ENCODE data around the gene ANKS6. TPM values are rescaled to one million over a fixed set of nuclear protein-coding genes. Genes with fewer than 3 reads are reported as not detected.

The ANKS6 gene
- total RNA-seq, 1 experiment from 2014 or later: 43.7 TPM

DNA sequence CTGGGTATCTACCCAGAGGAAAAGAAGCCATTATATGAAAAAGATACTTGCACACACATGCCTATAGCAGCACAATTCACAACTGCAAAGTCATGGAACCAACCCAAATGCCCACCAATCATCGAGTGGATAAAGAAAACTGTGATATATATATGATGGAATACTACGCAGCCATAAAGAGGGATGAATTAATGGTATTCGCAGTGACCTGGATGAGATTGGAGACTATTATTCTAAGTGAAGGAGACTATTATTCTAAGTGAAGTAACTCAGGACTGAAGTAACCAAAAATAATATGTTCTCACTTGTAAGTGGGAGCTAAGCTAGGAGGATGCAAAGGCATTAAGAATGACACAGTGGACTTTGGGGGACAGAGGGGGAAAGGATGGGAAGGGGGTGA, 57.6 kb downstream of the ANKS6 start:
- DNase-seq (ENCODE audit: low spot score): no peak

DNA sequence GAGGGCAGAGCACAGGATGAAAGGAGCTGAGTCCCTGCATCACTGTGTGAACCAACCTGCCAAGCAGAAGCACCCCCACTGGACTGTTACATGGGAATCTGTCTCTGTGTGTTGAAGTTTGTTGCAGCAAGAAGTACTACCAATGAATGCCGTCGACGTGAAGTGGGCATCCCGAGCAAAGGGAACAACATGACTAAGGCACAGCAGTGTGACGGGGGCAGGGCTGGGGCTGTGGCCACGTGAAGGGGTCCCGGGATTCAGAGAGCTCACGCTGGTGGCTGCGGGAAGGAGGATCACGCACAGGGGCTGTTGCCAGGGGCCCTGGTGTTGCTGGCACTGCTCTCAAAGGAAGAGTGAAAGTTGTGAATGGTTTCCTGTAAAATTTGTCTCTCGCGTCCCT, 60.1 kb downstream of the ANKS6 start:
- no peak for DNase-seq (ENCODE audit: low spot score)

DNA sequence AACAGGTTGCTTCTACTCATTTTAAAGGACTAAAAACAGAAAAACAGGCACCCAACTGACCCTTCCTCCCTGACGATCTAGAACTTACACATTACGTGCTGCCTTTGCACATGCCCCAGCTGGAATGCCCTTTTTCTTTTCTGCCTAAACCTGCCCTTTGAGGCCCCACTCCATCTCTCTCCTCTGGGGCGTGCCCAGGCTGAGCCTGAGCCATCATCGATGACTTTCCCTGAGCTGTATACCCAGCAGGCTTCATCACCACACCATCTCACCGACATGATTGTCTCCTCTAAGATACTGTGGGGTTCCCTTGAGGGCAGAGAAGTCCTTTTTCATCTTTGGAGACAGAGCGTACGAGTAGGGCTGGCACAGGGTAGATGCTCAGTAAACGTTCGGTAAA, 63.6 kb downstream of the ANKS6 start:
- no peak for DNase-seq (ENCODE audit: low spot score)

DNA sequence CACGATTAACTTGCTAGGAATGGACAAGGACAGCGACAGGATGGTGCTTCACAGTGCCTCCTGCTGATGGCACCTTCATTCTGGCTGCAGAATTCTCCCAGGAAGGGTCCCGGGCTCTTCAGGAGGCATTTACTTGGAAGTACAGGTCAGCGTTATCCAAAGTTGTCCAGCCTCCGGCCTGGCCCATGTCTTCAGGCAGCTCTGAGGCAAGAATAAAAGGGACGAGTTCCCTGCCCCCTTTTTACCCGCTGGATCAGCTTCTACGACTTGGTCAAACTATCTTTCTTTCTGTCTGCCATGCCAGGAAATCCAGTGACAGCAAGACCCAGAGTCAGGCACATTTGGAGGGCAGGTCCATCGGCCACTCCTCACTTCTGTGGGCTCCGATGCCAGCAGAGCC, 64.3 kb downstream of the ANKS6 start:
- no peak for DNase-seq (ENCODE audit: low spot score)

DNA sequence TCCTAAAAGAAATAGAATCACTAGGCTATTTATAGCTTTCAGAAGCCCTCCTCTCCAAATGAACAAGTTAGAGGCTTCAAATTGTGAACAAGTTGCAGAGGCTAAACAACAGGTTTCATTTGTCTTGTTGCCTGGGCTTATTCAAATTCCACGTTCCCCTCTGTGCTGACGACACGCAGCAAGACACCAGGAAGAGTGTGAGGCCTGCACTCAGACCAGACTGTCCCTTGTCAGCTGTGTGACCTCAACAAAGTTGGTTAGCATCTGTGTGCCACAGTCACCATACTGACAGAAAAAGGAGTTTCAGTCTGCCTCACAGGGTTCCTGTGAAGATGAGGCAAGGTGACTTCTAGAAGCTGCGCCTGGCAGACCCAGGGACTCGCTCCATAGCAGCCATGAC, 65.5 kb downstream of the ANKS6 start:
- no peak for DNase-seq (ENCODE audit: low spot score)

DNA sequence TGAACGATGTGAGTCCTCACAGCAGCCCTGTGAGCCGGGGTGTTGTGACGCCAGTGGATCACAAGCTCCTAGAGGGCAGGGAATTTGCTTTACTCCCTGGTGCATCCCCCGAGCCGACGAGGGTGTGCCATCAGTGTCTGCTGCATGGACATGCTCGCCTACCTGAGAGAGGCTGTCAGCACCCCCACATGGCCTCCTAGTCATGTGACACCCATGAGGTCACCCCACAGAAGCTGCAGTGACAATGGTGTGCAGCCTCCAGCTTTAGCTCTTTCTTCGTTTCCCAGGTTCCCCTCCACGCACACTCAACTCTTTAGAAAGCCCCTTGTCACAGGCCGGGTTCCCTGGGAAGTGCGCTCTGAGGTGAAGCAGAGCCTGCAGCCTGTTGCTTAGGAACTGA, 67.9 kb downstream of the ANKS6 start:
- no peak for DNase-seq (ENCODE audit: low spot score)

DNA sequence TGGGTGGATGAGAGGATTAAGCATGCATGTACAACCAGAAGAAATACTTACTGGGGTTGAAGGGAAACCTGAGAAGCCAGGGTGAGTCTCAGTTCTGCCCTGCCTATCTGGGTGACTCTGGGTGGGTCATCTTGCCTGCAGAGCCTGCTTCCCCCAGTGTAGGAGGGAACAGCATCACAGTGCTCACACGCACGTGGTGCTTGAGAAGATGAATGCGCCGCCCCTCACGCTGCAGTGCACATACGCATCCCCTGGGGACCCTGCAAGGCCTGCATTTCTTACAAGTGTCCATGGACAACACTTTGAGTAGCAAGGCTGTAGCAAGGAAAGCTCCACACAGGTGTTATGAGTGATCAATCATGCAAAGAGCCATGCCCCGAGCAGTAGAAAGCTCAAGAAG, 68.9 kb downstream of the ANKS6 start:
- DNase-seq (ENCODE audit: low spot score): no peak

DNA sequence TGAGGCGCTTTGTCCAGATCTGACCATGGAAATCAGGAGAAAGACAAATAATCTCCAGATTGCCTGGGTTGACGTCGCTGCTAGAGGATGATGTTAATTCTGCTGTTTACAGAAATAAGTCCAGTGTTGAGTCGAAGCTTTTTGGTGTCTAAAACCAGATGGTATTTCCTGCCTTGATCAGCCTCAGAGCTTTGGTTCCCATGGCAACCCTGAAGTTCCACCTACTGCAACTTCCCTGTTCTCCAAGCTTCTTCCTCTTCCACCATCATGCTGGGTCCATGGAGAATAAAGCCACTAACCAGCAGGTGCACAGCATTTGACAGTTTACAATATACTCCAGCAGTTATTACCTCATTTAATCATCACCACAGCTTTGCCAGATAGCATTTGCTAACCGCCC, 69.6 kb downstream of the ANKS6 start:
- no peak for DNase-seq (ENCODE audit: low spot score)

DNA sequence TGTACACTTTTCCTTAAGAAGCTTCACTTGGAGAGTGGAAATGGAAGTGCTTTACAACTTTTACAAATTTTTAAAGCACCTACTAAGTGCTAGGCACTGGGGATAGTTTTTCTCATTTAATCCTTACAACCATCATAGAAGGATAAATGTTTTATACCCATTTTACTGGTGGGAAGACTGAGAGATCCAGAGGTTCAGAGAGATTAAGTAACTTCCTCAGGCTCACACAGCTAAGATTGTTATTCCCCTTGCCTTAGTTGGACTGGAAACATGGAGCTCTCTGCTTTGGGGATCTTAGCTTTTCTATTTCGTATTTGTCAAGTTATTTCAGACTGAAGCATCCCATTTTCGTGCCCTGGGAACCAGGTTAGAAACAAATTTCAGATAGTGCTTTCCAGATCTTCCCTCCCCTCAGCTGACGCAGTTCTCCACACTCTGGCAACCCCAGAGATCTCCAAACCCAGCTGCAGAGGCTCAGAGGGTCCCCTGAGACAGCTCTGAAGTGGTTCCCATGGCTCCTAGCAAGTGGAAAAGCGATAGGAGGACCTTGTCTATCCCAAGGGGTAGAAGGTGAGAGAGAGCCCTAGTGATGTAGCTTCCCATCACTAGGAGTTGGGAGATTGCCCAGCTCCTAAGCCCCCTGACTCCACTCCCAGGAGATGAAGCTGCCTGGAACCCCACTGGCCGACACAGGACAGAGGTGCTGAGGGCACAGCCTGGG, 71.4 kb downstream of the ANKS6 start:
- DNase-seq (ENCODE audit: low spot score): no peak

DNA sequence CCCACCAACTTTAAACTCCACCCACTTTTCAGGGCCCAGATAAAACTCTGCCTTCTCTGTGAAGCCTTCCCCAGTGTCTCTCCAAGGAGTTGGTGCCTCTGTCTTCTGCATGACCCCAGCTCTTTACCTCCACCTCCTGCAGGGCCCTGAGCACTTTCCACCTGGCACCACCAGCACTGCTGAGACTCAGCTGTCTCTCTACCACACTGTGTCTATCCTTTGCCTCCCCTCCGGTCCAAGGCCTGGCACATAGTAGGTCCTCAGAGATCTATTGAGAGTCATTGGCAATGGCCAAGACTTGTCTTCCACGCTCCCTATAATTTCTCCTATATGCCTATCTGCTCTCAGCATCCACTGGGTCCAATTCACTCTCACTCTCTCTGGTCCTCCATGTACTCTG, 74.7 kb downstream of the ANKS6 start:
- no peak for DNase-seq (ENCODE audit: low spot score)

DNA sequence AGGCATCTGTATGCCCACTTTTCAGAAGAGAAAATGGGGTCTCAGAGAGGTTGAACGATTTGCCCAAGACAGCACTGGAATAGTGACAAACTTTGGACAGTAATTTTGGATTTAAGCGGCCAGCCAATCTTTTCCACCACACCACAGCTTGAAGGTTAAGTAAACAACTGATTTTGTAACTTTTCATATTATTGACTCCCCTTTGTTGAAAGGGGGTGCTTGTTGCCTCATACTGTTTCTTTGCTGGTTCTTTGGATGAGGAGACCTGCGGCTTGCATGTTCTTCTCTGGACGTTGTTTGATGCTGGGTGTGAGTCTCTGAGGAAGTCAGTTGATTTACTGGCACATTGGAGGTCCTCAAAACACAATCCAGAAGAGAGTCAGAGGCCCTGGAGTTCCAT, 76.0 kb downstream of the ANKS6 start:
- DNase-seq (ENCODE audit: low spot score): no peak

DNA sequence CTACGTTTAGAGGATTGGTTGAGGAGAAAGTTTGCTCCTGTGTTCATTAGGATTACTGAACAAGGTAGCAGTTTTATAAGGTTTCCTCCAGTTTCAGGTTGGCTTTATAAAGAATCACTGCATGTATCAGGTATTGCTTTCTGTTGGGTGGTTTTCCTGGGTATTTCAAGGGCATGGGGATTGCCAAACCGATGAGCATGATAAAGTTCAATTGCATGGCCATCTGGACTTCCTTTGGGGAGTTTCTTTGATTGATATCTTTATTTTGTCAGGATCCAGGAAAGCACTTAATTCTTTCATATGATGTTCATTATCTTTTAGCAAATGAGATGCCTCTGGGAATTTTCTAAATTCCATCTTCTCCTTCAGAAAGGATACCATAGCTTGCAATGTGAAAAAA, 77.3 kb downstream of the ANKS6 start:
- no peak for DNase-seq (ENCODE audit: low spot score)

DNA sequence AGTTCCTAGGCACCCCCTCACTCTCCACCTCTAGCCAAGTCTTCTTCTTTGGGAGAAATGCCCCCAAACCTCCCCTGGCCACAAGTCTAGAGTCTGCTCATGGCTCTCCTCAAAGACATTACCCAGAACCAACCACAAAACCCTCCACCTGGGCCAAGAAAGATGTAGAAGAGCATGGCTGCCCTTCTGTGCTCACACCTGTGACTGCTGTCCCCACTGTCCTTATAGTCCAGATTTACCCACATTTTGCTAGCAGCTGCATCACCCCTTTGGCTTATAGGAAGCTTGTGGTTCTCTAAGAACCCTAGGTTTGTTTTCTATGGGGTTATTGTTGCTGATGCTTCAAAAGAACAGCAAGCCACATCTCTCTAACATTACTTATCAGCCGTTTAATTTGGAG, 81.5 kb downstream of the ANKS6 start:
- DNase-seq (ENCODE audit: low spot score): no peak

DNA sequence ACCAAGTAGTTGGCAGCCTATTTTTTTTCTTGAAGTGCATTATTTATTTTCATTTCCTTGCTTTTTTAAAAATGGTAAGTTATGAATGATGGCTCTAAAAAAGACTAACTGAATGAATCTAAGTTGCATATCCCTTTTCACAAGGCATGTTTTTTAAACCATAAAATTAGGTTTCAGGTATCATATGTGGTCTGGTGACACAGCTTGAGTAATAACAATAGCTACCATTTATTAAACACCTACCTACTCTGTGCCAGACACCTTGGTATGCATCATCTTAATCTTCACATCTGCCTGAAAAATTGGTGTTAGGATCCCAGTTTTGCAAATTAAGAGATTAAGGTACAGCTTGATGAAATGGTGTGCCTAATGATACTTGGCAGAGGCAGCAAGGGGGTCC, 83.4 kb downstream of the ANKS6 start:
- no peak for DNase-seq (ENCODE audit: low spot score)

DNA sequence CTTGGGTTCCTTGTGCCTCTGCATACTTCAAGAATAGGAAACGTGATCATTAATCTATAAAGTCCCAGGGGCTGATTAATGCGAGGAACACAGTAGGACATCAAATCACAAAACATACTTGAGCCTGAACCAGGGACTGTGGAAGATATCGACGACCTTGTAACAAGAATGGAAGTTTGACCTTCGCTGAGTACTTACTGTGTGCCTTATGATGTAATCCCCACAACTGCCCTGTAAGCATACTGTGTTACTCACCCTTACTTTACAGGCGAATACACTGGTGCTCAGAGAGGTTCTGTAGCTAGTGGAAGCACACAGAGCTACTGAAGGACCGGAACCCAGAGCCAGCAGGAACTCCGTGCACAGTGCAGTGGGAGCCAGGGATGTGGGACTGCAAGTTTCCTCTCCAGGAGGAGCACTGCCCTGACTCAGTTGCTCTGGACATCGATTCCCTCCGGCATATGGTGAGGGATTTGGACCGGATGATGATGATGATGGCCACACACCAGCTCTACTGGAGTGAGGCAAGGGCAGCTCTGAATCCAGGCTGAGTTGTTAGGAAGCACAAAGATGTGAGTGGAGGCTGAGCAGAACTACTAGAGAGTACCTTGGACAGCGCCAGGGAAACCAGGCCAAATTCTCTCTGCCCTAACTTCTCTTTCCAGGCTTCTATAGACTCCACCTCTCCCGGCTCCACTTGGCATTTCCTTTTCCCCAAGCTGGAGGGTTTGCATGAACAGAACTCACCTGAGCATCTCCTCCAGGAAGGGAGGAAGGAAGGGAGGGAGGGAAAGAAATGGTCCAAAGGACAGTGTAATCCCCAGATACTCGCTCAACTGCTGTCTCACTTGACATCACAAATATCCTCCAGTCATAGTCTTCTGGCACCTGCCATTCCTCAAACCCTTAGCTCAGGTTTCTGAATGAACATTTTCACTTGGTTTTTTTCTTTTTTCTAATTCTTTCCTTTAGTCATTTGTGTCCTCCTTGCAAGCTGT, 86.1 kb downstream of the ANKS6 start:
- peak; percentile 40 for DNase-seq (ENCODE audit: low spot score)

DNA sequence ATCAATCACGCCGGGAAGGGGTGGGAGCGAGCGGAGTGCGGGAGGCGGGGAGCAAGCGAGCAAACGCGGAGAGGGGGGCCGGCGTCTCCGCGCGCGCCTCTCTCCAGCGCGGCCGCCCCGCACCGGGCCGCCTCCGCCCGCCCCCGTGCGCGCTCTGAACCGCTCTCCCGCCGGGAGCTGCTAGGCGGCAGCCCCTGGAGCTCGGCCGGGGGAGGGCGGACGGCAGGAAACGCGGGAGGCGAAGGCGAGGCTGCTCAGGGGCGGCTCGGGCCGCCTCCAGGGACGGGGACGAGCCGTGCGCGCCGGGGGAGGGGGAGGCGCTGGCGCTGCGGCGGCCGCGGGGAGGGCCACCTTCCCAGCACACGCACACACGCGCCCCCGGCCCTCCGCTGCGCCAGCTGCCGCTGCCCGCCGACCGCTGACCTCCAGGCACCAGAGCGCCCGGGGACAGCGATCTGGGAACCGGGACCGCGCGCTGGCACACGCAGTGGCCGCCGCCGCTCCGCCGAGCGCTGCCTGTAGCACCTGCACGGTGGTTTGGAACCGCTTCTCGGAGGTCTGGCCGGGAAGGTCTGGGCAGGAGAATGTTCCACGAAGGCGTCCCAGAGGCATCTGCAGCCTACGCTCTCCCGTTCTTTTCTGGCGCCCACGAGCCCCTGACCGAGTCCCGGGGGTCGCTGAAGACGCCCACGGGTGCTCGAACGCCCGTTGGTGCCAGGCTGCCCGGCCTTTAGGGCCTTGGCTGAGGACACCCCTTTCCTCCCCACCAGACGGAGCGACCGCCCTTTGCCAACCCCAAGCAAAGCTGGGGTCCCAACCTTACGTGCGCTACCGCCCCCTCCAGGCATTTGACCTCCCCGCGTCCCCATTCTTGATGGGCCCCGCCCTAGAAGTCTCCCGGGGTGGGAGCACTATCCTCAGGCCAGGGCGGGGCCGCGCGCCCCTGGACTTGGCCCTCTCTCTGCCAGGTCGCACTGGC, 87.1 kb downstream of the ANKS6 start, which contains the start of gene GABBR2:
Gene GABBR2, minus strand, starts transcription at position 3 of the 979 bp plus-strand sequence. CDS start 198 bp downstream, outside the sequence.
- no peak for DNase-seq (ENCODE audit: low spot score)

DNA sequence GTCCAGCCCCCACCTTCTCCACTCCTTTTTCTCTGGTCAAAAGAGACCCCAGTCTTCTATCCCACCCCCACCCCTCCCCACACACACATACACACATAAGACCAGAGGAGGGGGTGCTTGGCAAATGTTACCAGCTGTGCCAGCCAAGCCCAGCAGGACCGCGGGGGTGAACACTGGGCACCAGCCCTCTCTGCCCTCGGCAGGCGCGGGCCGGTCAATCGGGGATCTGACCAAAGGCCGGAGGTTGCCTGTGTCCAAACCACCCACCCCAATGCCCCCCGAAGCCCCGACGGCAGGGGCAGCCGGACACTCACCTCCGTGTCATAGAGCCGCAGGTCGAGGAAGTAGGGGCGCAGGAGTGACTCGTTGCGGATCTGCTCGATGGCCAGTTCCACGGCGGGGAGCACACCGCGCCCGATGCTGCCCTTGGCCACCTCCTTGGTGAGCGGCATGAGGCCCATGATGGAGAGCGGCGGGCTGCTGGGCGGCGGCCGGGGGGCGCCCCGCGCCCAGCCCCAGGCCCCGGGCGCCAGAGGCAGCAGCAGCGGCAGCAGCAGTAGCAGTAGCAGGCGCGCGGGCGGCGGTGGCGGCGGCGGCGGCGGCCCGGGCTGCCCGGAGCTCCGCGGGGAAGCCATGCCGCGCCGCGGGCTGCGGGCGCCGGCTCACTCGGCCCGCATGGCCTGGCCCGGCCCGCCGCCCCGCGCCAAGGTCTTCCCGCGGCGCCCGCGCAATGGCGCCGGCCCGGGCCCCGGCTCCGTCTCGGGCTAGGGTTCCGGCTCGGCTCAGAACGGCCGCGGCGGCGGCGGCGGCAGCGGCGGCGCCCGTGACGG, 88.0 kb downstream of the ANKS6 start:
- no peak for DNase-seq (ENCODE audit: low spot score)

DNA sequence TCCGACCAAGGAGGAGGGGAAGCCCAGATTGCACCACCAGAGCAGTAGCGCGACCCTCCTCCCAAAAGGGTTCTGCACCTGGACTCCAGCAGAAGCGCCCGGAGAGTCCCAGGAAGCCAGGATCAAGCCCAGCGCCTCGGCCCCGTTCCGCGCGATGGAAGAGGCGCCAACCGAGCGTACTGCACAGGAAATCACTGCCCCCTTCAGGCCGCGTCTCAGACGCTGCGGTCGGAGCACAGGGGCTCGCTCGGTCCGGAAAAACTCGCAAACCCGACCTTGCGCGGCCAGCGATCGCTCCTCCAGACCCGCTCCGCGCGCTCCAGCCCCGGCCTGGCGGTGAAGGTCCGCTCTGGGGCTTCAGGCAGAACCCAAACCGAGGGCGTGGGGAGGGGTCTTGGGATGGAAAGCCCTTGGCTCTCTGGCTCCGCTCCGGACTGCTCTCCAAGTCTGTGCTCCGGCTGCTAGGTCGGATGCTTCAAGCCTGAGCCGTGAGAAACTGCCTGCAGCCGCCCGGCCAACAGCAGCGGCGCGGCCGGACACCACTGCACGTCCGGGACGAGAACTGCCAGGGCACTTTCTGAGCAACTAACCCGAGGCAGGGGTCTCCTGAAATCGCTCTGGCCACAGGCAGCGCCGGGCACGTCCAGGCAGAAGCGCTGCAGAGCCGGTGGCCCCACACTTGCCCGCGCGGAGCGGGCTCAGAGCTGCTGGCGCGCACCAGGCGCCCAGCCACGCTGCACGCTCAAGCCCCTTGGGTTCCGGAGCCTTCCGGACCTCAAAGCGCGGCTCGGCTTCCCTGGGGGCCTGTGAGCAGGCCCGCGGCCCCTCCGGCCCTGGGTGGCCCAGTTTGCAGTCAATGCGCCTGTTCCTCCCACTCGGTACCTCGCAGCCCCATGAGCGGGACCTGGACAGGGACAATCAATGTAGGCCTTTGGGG, 88.9 kb downstream of the ANKS6 start:
- no peak for DNase-seq (ENCODE audit: low spot score)

DNA sequence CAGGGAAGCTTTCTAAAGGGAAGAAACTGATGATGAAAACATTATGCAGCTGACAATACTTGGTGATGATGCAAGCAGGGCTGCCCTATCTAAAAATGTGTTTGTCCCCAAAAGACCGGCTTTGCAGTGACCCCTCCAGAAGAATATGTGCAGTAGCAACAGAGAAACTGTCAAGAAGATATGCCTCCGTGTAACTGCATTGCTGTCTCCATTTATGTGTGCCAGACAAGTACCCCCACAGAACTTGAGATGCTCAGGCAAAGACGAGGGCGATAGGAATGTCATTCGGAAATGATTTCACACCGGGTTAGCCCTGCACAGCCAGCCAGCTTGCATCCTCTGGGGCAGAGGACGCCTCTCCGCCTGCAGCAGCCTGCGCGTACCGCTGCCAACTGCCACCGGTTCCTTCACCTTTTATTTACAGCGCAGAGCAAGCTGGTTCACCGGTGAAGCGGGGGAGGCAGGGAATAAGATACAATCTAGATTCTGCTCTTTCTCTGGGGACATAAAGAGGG, 89.6 kb downstream of the ANKS6 start:
- no peak for DNase-seq (ENCODE audit: low spot score)

All from HT-29 (cell line).